ENCODE data around the gene ZGPAT.

ZGPAT gene

DNA sequence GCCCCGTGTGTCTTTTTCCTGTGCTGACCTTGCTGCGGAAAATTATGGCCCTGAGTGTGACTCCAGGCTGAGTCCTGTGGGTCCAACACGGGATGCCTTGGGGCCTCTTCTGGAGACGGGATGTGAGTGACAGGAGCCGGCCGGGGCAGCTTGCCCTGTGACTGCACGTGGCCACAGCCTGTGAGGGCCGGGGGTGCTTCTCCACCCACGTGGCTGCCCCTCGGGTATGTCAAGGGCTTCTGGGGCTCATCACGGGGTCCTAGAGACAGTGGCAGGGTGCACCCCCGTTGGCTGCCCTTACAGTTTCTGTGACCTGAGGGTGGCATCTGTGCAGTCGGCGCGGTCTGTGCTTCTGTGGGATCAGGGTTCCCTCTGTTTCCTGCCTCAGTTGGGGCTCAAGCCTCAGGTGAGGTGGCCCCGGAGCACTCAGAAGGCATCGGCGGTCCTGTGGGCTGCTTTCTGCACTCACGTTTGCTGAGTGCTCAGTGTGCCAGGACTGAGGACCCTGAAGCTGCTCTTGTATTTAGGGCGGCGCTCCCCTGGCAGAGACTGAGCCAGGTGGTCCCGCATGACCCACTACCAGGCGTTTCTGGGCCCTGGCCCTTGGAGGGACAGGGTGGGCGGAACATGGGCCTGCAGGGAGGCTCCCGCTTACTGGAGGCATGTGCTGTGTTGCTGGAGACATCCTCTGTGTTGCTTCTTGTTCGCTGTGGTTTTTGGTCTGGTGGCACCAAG, 44.3 kb upstream of the ZGPAT start:
- no peak for TF ChIP-seq EZH2phosphoT487 (IDR thresholded peaks at IDR 0.05; ENCODE audit: low read depth)
- TF ChIP-seq, protein P1, sequence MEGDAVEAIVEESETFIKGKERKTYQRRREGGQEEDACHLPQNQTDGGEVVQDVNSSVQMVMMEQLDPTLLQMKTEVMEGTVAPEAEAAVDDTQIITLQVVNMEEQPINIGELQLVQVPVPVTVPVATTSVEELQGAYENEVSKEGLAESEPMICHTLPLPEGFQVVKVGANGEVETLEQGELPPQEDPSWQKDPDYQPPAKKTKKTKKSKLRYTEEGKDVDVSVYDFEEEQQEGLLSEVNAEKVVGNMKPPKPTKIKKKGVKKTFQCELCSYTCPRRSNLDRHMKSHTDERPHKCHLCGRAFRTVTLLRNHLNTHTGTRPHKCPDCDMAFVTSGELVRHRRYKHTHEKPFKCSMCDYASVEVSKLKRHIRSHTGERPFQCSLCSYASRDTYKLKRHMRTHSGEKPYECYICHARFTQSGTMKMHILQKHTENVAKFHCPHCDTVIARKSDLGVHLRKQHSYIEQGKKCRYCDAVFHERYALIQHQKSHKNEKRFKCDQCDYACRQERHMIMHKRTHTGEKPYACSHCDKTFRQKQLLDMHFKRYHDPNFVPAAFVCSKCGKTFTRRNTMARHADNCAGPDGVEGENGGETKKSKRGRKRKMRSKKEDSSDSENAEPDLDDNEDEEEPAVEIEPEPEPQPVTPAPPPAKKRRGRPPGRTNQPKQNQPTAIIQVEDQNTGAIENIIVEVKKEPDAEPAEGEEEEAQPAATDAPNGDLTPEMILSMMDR (IDR thresholded peaks at IDR 0.05; ENCODE audit: low read depth, low read length): no peak
- peaks cover 11% of the 10 kb centered on the region for H3K79me2 ChIP-seq (ENCODE audit: low read length)
- H3K9ac ChIP-seq (ENCODE audit: low read length): no peak overlapping the region
- H3K27ac ChIP-seq (ENCODE audit: low read length): no peak overlapping the region
- no peaks in the 10 kb centered on the region for H3K9me3 ChIP-seq (ENCODE audit: insufficient read depth, low read length)
- peaks cover 6% of the 10 kb centered on the region; the same call in 1 of the 2 replicates for H3K4me1 ChIP-seq (ENCODE audit: low read length)
- H3K36me3 ChIP-seq (replicated peaks; ENCODE audit: low read depth, low read length): peaks cover 13% of the 10 kb centered on the region
- H3K4me3 ChIP-seq (ENCODE audit: low read length): no peak overlapping the region
- no peak overlapping the region for H3K4me2 ChIP-seq (ENCODE audit: low read length)
- no peaks in the 10 kb centered on the region for H3K27me3 ChIP-seq (ENCODE audit: low read depth, low read length)
- no peak overlapping the region for H2AFZ ChIP-seq (ENCODE audit: low read depth, low read length)
- no peaks in the 10 kb centered on the region for H4K20me1 ChIP-seq (ENCODE audit: insufficient read depth, low read length)

DNA sequence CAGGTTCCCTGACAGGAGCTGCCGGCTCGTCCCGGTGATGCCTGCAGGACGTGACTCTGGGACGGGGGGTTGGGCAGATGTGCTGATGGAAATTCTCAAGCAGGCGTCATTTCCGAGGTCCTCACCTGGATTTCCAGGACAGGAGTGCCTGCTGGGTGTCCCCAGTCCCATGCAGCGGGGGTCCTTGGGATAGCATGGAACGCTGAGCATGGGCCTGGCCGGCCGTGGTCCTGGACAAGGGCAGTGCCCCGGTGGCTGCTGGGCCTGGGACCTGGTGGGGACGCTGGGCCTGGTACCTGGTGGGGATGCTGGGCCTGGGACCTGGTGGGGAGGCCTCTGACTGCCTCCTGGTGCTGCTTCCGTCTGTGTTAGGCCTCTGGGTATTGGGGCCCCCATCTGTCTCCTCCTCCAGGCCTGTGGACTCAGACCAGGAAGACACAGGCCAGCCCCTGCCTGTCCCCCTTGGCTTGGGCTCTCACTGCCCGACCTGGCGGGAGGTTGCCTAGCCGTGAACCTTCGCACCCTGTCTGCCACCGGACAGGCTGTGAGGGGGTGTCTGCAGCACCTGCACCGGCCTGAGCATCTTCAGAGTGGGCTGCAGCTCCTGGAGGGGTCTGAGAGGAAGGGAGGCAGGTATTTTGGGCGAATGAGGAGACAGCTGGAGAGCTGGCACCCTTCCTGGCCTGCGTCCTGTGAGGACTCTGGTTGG, 43.5 kb upstream of the ZGPAT start:
- peaks cover 16% of the 10 kb centered on the region for H3K36me3 ChIP-seq (replicated peaks; ENCODE audit: low read depth, low read length)
- H3K9me3 ChIP-seq (ENCODE audit: insufficient read depth, low read length): no peaks in the 10 kb centered on the region

DNA sequence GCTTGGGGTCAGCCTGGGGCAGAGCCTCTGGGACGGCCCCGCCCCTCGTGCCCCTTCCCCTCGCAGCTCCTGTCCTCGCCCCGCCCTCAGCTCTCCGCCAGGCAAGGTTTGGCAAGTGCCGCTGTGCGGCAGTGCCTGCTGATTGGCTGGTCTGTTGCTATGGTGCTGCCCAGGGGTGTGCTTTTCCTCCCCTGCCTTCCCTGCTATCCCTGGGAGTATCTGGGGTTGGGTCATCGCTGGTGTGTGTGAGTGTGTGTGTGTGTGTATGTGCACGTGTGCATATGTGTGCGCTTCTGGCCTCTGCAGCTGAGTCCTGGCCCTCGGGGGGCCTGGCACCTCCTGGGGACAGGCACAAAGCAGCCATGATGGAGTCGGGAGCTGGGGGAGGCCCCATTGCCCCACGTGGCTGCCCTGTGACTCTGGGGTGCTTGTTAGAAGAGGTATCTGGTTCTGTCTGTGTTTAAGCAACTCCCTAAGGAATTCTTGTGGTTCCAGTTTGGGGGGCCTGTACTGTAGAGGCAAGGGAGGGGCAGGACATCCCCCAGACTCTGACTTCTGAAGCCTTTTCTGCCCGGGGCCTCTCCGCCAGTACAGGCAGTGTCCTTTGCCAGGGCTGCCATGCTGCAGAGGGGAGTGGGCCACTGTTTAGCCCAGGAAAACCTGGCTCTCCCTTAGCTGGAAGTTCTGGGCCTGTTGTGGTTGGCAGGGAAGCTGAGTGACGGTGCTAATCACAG, 42.8 kb upstream of the ZGPAT start:
- Histone ChIP-seq H3K9me3 (ENCODE audit: insufficient read depth, low read length) (no peaks in the 10 kb centered on the region), H3K36me3 (replicated peaks; ENCODE audit: low read depth, low read length) (peaks cover 16% of the 10 kb centered on the region), H3K79me2 (ENCODE audit: low read length) (no peaks in the 10 kb centered on the region), H3K4me3 (ENCODE audit: low read length) (no peak overlapping the region), H3K4me1 (ENCODE audit: low read length) (no peaks in the 10 kb centered on the region), H2AFZ (ENCODE audit: low read depth, low read length) (no peak overlapping the region), H3K27ac (ENCODE audit: low read length) (no peak overlapping the region), H3K9ac (ENCODE audit: low read length) (no peak overlapping the region), H4K20me1 (ENCODE audit: insufficient read depth, low read length) (no peaks in the 10 kb centered on the region), H3K27me3 (ENCODE audit: low read depth, low read length) (no peaks in the 10 kb centered on the region), H3K4me2 (ENCODE audit: low read length) (no peak overlapping the region)
- TF ChIP-seq EZH2phosphoT487 (IDR thresholded peaks at IDR 0.05; ENCODE audit: low read depth): no peak
- TF ChIP-seq, protein P1 (IDR thresholded peaks at IDR 0.05; ENCODE audit: low read depth, low read length): no peak

More for the DNA sequence above, 43.5 kb upstream of the ZGPAT start:
- no peak overlapping the region for H3K9ac ChIP-seq (ENCODE audit: low read length)
- no peak overlapping the region for H2AFZ ChIP-seq (ENCODE audit: low read depth, low read length)
- no peak overlapping the region for H3K27ac ChIP-seq (ENCODE audit: low read length)
- peaks cover 3% of the 10 kb centered on the region for H3K79me2 ChIP-seq (ENCODE audit: low read length)
- no peak overlapping the region for H3K4me2 ChIP-seq (ENCODE audit: low read length)
- no peaks in the 10 kb centered on the region for H4K20me1 ChIP-seq (ENCODE audit: insufficient read depth, low read length)
- TF ChIP-seq EZH2phosphoT487 (IDR thresholded peaks at IDR 0.05; ENCODE audit: low read depth): no peak
- TF ChIP-seq, protein P1 (IDR thresholded peaks at IDR 0.05; ENCODE audit: low read depth, low read length): no peak
- H3K4me1 ChIP-seq (ENCODE audit: low read length): peaks cover 2% of the 10 kb centered on the region; the same call in 1 of the 2 replicates
- no peak overlapping the region for H3K4me3 ChIP-seq (ENCODE audit: low read length)
- H3K27me3 ChIP-seq (ENCODE audit: low read depth, low read length): no peaks in the 10 kb centered on the region

DNA sequence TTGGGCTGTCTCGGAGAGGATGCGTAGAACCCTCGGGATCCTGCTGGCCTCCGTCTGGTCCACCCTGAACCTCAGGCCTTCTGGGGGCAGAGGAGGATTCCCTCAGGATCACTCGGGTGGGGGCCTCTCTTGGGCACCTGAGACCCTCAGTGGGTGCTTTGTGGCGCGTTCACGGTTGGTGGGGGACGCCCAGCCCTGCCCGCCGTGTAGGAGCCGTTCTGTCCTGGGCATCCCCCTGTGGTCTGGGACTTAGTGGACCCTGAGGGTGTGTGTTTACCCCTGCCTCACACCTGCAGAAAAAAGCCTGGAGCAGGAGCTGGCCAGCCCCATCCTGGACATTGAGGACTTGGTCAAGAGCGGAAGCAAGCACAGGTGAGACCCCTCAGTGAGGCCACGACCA, 42.1 kb upstream of the ZGPAT start:
- no peaks in the 10 kb centered on the region for H3K9me3 ChIP-seq (ENCODE audit: insufficient read depth, low read length)
- H3K36me3 ChIP-seq (replicated peaks; ENCODE audit: low read depth, low read length): peaks cover 14% of the 10 kb centered on the region
- TF ChIP-seq, protein P1 (IDR thresholded peaks at IDR 0.05; ENCODE audit: low read depth, low read length): no peak
- no peak for TF ChIP-seq EZH2phosphoT487 (IDR thresholded peaks at IDR 0.05; ENCODE audit: low read depth)
- H3K4me1 ChIP-seq (ENCODE audit: low read length): no peaks in the 10 kb centered on the region
- H3K27me3 ChIP-seq (ENCODE audit: low read depth, low read length): no peaks in the 10 kb centered on the region
- H3K27ac ChIP-seq (ENCODE audit: low read length): no peak overlapping the region
- no peak overlapping the region for H2AFZ ChIP-seq (ENCODE audit: low read depth, low read length)
- no peaks in the 10 kb centered on the region for H4K20me1 ChIP-seq (ENCODE audit: insufficient read depth, low read length)
- H3K79me2 ChIP-seq (ENCODE audit: low read length): no peaks in the 10 kb centered on the region
- no peak overlapping the region for H3K4me2 ChIP-seq (ENCODE audit: low read length)
- H3K4me3 ChIP-seq (ENCODE audit: low read length): no peak overlapping the region
- no peak overlapping the region for H3K9ac ChIP-seq (ENCODE audit: low read length)
